WTC11 (cell line): ENCODE results near the gene ME2. TPM values are rescaled to one million over a fixed set of nuclear protein-coding genes. Genes with fewer than 3 reads are reported as not detected.

Experiments used
- ATAC-seq: fragments of 200-7000 bp; cut with Tn5 transposase; 2 replicates; pipeline ENCODE4 v1.10.0; 2021; ENCODE audit warnings: mild to moderate bottlenecking, moderate library complexity
- CTCF ChIA-PET: fragments of 300-600 bp; sonication (Branson Sonifier 250); formaldehyde crosslinking; loops from one replicate; lab custom pipeline; 2021; ENCODE audit warnings: antibody characterized with exemption; lab: Charles Lee
- POLR2A ChIA-PET: fragments of 350-600 bp; sonication (Branson Sonifier 250); formaldehyde crosslinking; loops from one replicate; lab custom pipeline; 2021; ENCODE audit warnings: antibody characterized with exemption; lab: Charles Lee
- DNase-seq: peaks from one replicate; pipeline ENCODE4 v3.0.0; 2021; ENCODE audit warnings: low spot score
- H3K27ac Mint-ChIP-seq: 2 replicates; pipeline ENCODE4 v1.8.0; 2021; ENCODE audit warnings: mixed read lengths
- H3K27me3 Mint-ChIP-seq: 2 replicates; pipeline ENCODE4 v1.8.0; 2021; ENCODE audit warnings: low read depth, mild to moderate bottlenecking, moderate library complexity, mixed read lengths
- H3K36me3 Mint-ChIP-seq: 2 replicates; pipeline ENCODE4 v1.8.0; 2021; ENCODE audit warnings: mixed read lengths
- H3K4me1 Mint-ChIP-seq: 2 replicates; pipeline ENCODE4 v1.8.0; 2022; ENCODE audit warnings: mixed read lengths
- H3K4me3 Mint-ChIP-seq: 2 replicates; pipeline ENCODE4 v1.8.0; 2021; ENCODE audit warnings: mild to moderate bottlenecking, moderate library complexity, mixed read lengths
- H3K9me3 Mint-ChIP-seq: 2 replicates; pipeline ENCODE4 v1.8.0; 2021; ENCODE audit warnings: mixed read lengths
- ATF6 ChIP-seq: sonication (generic); formaldehyde crosslinking; IDR thresholded peaks from 2 replicates; pipeline ENCODE4 v1.8.1; 2023; ENCODE audit warnings: mild to moderate bottlenecking, missing genetic modification reagents
- CBFB ChIP-seq: sonication (generic); formaldehyde crosslinking; IDR thresholded peaks from 2 replicates; pipeline ENCODE4 v1.8.1; 2022; ENCODE audit warnings: mild to moderate bottlenecking, low read depth, missing genetic modification reagents
- CTCF ChIP-seq: fragments of 200-600 bp; IDR thresholded peaks from 2 replicates; pipeline ENCODE4 v1.8.0; 2022; ENCODE audit warnings: antibody characterized with exemption
- FOXJ3 ChIP-seq: sonication (generic); formaldehyde crosslinking; IDR thresholded peaks from 2 replicates; pipeline ENCODE4 v1.9.0; 2021; ENCODE audit warnings: missing genetic modification reagents, mild to moderate bottlenecking, borderline replicate concordance
- GABPB1 ChIP-seq: sonication (generic); formaldehyde crosslinking; IDR thresholded peaks from 2 replicates; pipeline ENCODE4 v1.8.1; 2023; ENCODE audit warnings: mild to moderate bottlenecking, missing genetic modification reagents
- GRHL2 ChIP-seq: fragments of 250-450 bp; sonication (Bioruptor Pico); IDR thresholded peaks from 2 replicates; pipeline ENCODE4 v1.8.0; 2022; ENCODE audit warnings: mild to moderate bottlenecking, moderate library complexity; ENCODE audit not compliant: insufficient replicate concordance, severe bottlenecking
- MXD4 ChIP-seq: fragments of 250-450 bp; sonication (Bioruptor Pico); IDR thresholded peaks from 2 replicates; pipeline ENCODE4 v1.8.0; 2021; ENCODE audit warnings: mild to moderate bottlenecking, moderate library complexity, borderline replicate concordance
- NR2C2 ChIP-seq: sonication (generic); formaldehyde crosslinking; IDR thresholded peaks from 2 replicates; pipeline ENCODE4 v1.8.0; 2022; ENCODE audit warnings: mild to moderate bottlenecking, missing genetic modification reagents
- PRDM15 ChIP-seq: sonication (generic); formaldehyde crosslinking; IDR thresholded peaks from 2 replicates; pipeline ENCODE4 v1.8.0; 2022; ENCODE audit warnings: missing genetic modification reagents
- PREB ChIP-seq: sonication (generic); formaldehyde crosslinking; IDR thresholded peaks from 2 replicates; pipeline ENCODE4 v1.8.1; 2022; ENCODE audit warnings: mild to moderate bottlenecking, missing genetic modification reagents, moderate library complexity, borderline replicate concordance
- RELA ChIP-seq: sonication (generic); formaldehyde crosslinking; IDR thresholded peaks from 2 replicates; pipeline ENCODE4 v1.8.1; 2022; ENCODE audit warnings: missing genetic modification reagents, mild to moderate bottlenecking, borderline replicate concordance
- STAT6 ChIP-seq: sonication (generic); formaldehyde crosslinking; conservative IDR thresholded peaks from 2 replicates; pipeline ENCODE4 v1.8.1; 2023; ENCODE audit warnings: mild to moderate bottlenecking, low read depth, missing genetic modification reagents, moderate library complexity
- TCF7 ChIP-seq: sonication (generic); formaldehyde crosslinking; IDR thresholded peaks from 2 replicates; pipeline ENCODE4 v1.8.0; 2022; ENCODE audit warnings: mild to moderate bottlenecking, low read depth, missing genetic modification reagents, moderate library complexity
- TEAD4 ChIP-seq: sonication (generic); formaldehyde crosslinking; IDR thresholded peaks from 2 replicates; pipeline ENCODE4 v1.8.0; 2022; ENCODE audit warnings: mild to moderate bottlenecking, missing genetic modification reagents
- USF2 ChIP-seq: sonication (generic); formaldehyde crosslinking; IDR thresholded peaks from 2 replicates; pipeline ENCODE4 v1.8.1; 2023; ENCODE audit warnings: mild to moderate bottlenecking, missing genetic modification reagents, moderate library complexity
- ZMAT4 ChIP-seq: fragments of 250-450 bp; sonication (Bioruptor Pico); IDR thresholded peaks from 2 replicates; pipeline ENCODE4 v1.9.0; 2021; ENCODE audit warnings: mild to moderate bottlenecking
- ZNF396 ChIP-seq: fragments of 250-450 bp; sonication (Bioruptor Pico); IDR thresholded peaks from 2 replicates; pipeline ENCODE4 v1.8.0; 2021; ENCODE audit warnings: mild to moderate bottlenecking, moderate library complexity, borderline replicate concordance
- ZNF532 ChIP-seq: fragments of 250-450 bp; sonication (Bioruptor Pico); IDR thresholded peaks from 2 replicates; pipeline ENCODE4 v1.9.0; 2021; ENCODE audit warnings: mild to moderate bottlenecking, borderline replicate concordance
- ZNF671 ChIP-seq: fragments of 250-450 bp; sonication (Bioruptor Pico); IDR thresholded peaks from 2 replicates; pipeline ENCODE4 v1.8.0; 2021; ENCODE audit warnings: mild to moderate bottlenecking
- total RNA-seq: library from RNA; stranded (reverse); gene quantifications from 3 replicates; pipeline ENCODE4 v1.2.3, GENCODE V29; 2021

Gene ME2
- total RNA-seq, 1 experiment from 2014 or later: 57.0 TPM

GRCh38 chr18:50842846-50843245 lies 36.1 kb upstream of the ME2 start (continued):
- TF ChIP-seq PRDM15 (CRISPR knock-in tag): no peak
- TF ChIP-seq MXD4: no peak
- TF ChIP-seq USF2 (CRISPR knock-in tag): no peak
- TF ChIP-seq CTCF: no peak
- TF ChIP-seq TCF7 (CRISPR knock-in tag): no peak
- no peak for TF ChIP-seq CBFB (CRISPR knock-in tag)
- TF ChIP-seq ZNF671: no peak
- no peak for TF ChIP-seq TEAD4
- TF ChIP-seq NR2C2: no peak

GRCh38 chr18:50844554-50844953 lies 34.4 kb upstream of the ME2 start:
- DNase-seq: no peak
- Mint-ChIP-seq H3K36me3 (no peaks in the 10 kb centered on the region), H3K9me3 (no peaks in the 10 kb centered on the region), H3K27me3 (no peaks in the 10 kb centered on the region), H3K4me3 (no peak overlapping the region), H3K4me1 (no peaks in the 10 kb centered on the region), H3K27ac (no peak overlapping the region)
- ChIA-PET CTCF (no interaction called here), POLR2A (no interaction called here)
- no peak for ATAC-seq
- no peak for TF ChIP-seq ATF6 (CRISPR knock-in tag)
- TF ChIP-seq PREB: no peak
- no peak for TF ChIP-seq NR2C2
- TF ChIP-seq FOXJ3 (CRISPR knock-in tag): no peak
- no peak for TF ChIP-seq GABPB1 (CRISPR knock-in tag)
- TF ChIP-seq ZNF396 (CRISPR knock-in tag): no peak
- TF ChIP-seq ZMAT4 (CRISPR knock-in tag): no peak
- TF ChIP-seq GRHL2 (CRISPR knock-in tag): no peak
- TF ChIP-seq ZNF532 (CRISPR knock-in tag): no peak
- TF ChIP-seq STAT6: no peak
- no peak for TF ChIP-seq RELA (CRISPR knock-in tag)
